NCI-H1417 treated with DMSO at 0.1 percent for 48 hours (cell line): Measurements from ENCODE around the gene TSEN2.
"Not testable (repeated sequence)": the region's sequence is repeated elsewhere in the genome, so short reads cannot be mapped to it uniquely, and the experiment has no call there.

ENCODE experiments used
- DNase-seq: peaks from one replicate; lab custom pipeline; 2025; lab: John Stamatoyannopoulos, UW

The TSEN2 gene

DNA sequence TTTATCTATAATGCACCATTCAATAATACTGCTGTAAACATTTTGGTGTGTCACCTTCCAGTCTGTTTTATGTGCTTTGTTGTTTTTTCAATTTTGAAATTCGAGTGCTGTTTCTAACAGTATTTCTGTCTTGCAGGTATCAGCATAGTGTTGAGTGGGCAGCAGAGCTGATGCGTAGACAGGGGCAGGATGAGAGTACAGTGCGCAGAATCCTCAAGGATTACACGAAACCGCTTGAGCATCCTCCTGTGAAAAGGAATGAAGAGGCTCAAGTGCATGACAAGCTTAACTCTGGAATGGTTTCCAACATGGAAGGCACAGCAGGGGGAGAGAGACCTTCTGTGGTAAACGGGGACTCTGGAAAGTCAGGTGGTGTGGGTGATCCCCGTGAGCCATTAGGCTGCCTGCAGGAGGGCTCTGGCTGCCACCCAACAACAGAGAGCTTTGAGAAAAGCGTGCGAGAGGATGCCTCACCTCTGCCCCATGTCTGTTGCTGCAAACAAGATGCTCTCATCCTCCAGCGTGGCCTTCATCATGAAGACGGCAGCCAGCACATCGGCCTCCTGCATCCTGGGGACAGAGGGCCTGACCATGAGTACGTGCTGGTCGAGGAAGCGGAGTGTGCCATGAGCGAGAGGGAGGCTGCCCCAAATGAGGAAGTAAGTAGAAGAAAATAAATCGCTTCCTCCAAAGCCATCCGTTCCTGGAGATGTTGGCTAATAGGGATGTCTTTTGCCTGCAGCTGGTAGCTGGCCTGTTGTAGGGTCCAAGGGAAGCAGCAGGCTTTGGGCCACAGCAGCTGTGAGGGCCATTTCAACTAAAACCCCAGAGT lies 19.1 kb downstream of the TSEN2 start:
- no peak for DNase-seq

DNA sequence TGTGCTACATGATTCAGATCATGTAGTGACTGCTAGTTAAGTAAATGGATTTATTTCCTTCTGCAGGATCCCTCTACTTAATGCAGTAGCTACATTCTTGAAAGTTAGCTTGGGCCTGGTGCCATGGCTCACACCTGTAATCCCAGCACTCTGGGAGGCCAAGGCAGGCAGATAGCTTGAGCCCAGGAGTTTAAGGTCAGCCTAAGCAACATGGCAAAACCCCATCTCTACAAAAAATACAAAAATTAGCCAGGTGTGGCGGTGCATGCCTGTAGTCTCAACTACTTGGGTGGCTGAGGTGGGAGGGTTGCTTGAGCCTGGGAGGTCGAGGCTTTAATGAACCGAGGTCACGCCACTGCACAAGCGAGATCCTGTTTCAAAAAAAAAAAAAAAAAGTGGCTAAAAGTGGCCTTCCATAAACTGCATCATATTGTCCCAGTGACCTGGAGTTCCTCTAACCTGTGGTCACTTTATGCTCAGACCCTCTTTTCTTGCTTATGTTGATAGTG lies 22.0 kb downstream of the TSEN2 start:
- DNase-seq, result no peak

DNA sequence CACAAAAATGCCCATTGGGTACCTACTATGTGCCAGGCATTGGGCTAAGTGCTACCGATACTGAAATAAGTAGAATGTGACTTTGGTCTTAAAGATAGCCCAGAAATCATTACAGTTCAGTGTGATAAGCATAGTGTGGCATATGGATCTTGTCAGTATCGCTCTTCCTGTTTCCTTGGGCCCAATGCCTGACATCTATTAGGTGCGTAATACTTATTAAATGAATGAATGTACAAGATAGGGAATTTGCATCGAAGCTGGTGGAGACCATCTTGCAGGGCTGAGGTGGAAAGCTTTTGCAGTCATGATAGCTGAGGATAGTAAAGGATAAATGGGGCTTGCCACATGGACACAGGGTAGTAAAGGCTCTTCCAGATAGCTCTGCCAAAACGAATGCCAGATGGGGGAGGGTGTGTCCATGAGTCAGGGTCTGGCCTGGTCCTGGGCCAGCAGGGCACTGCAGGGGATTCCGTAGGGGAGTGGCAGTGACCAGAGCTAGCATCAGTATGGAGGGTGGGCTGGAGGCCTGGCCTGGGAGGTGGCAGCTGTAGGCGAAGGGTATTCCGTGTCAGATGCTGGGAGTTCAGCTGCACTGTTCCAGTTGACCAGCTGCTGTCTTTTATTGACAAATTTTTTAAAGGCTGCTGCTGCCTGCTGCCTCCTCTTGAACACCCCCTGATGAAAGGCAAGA lies 23.5 kb downstream of the TSEN2 start:
- no peak for DNase-seq

DNA sequence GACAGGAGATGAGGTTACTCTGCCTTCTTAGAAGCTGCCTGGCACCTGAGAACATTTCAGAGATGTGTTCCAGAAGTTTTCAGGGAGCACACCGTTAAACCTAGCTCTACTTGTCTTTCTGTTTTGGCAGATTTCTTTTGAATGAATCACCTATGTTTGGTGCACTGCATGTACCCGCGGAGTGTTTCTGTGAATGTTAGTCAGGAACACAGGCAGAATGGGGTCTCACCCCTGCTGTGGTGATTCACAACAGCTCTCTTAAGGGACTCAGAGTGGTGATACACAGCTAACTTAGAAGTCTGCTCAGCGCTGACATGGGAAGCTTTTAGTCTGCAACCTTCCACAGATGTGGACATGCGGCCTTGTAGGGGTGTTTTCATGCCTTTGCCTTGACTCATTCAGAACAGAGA lies 24.0 kb downstream of the TSEN2 start:
- DNase-seq, result no peak

DNA sequence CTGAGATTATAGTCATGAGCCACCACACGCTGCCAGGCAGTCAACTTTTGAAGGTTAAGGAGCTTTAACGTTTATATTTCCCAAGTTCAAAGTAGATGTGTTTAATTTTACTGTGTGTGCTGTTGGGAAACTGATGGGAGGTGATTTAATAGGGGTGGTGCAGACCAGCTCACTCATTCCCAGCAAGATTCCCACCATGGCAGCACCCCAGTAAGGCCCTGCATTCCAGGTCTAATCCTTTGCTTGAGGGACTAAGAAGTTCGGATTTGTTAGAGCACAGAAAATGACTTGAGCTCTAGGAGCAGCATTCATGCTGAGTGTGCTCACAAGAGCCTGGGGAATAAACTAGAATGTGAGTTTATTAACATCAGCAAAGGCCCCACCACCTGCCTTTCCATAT lies 25.2 kb downstream of the TSEN2 start:
- DNase-seq, result no peak

DNA sequence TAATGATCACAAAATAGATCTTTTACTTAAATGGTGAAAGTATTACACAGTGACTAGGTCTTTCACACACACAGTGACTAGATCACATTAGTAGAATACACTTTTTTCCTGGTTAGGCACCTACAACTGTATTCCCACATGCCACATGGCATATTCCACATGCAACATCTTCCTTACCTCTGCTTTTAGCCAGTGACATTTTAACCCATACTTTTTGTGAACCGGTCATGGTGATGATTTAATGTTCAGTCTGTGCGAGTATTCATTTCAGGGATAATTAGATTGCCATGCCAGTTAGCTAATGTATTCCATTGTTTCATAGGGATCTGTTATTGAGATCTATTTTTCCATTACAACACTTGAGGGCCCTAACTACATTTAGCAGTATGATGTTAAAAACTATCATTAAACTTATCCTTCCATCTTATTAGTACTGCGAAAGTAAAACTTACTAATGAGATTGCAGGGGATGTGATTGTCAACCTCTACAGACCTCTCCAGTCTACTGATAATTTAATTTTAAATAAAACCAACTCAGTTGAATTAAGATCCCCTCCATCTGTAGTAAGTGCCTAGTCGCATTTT lies 28.3 kb downstream of the TSEN2 start:
- DNase-seq, result no peak

DNA sequence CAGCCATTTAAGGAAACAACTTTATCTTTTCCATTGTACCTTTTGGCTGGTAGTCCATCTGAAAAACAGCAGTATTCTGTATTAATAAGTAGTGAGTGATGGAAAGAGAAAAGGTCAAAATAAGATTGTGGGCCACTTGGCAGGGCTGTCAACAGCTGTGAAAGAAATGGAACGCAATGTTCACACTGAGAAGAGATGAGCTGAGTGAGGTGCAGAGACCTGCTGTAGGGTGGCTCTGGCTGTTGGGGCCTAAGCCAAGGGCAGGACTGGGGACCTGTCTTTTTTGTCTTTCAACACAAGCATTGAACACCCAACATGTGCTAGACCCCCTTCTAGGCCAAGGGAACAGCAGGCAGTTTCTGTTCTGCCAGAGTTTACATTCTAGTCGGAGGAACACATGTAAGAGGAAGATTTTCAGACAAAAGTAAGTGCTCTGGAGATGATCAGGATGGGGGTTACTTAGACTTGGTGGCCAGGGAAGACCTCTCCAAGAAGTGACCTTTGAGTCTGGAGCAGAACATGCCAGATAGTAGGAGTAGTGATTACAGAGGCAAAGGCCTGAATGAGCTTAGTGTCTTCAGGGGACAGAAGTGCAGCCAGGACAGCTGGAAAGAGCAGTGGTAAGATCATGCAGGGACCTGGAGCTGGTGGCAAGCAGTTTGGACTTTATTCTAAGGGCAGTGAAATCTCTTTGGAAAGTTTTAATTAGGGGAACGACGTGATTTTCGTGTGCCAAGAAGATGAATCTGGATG lies 29.6 kb downstream of the TSEN2 start:
- DNase-seq, result no peak

DNA sequence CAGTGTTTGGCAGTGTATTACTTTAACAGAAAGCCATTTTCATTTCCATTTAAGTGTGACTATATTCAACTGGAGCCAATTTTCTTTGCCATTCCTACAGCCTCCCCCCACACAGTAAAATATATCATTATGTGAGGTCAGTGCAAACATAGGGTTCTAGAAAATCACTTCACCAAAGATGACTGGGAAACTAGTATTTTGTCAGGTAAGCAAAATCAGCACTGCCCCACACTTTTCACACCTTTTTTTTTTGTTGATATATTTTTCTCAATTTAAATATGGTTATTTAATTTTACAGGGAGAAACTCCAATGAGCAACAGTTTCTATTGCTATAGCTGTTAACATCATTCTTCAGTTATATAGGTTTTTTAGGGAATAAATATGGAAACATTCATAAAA lies 31.4 kb downstream of the TSEN2 start:
- no peak for DNase-seq

DNA sequence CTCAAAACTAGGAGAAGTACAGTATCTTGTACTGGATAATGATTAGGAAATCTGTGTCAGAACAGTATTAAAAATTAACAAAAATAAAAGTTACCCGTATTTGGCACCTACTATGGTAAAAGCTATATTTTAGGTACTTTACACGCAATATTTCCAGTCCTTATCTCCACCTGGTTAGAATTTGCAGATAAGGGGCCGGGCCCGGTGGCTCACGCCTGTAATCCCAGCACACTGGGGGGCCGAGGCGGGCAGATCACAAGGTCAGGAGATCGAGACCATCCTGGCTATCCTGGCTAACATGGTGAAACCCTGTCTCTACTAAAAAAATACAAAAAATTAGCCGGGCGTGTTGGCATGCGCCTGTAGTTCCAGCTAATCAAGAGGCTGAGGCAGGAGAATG lies 32.6 kb downstream of the TSEN2 start:
- DNase-seq, result no peak

DNA sequence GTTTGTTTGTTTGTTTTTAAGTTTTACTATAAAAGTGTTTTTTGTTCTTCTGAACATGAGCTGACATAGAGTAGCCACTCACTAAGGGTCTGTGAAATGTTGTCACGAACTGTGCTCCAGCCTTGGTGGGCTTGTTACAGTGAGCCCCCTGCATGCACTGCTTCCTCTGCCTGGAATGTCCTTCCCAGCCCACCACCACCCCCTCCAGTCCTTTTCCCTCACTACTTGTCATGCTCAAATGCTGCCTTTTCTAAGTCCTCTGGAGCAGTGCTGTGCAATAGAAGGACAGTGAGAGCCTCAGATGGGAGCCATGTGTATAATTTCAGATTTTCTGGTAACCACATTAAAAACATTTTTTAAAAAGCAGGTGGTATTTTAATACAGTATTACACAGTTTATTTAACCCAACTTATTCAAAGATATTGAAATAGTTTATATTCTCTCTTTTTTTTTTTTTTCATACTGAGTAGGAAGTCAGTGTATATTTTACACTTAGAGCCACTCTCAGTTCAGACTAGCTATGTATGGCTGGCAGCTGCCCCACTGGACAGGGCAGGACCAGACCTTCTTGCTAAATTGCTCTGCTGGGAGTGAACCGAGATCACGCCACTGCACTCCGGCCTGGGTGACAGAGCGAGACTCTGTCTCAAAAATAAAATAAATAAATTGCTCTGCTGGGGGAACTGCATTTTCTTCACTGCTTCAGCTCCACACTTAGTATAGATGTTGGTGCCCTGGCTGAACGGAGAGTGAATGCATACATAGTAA lies 34.2 kb downstream of the TSEN2 start:
- no peak for DNase-seq

DNA sequence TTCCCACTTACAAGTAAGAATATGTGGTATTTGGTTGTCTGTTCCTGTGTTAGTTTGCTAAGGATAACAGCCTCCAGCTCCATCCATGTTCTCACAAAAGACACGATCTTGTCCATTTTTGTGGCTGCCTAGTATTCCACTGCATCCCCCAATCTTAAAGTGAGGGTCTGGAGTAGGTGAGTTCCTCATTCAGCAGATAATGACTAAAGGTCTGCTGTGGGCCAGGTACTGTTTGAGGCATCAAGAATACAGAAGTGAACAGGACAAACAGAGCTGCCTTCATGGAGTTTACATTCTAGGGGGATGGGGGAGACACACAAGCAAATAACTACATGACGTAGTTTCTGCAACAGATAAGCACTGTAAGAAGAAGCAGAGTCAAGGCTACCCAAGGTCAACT lies 36.7 kb downstream of the TSEN2 start:
- DNase-seq, result no peak

DNA sequence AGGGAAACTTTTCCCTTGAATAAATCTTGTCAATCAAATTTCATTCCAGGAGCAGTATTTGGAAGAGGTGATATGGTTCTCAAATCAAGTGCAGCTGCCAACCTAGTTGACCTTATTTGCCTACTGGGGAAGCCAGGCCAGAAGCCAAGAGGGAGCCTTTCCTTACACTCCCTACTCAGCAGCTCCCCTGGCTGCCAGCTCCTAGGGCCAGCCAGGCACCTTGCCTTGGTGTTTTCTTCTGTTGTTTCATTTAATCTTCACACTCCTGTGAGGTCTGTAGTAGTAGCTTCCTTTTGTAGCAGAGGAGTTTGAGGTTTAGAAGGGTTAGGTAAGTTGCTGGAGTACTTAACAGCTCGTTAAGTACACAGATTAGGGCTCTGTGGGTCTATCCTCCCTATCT lies 38.4 kb downstream of the TSEN2 start:
- no peak for DNase-seq

DNA sequence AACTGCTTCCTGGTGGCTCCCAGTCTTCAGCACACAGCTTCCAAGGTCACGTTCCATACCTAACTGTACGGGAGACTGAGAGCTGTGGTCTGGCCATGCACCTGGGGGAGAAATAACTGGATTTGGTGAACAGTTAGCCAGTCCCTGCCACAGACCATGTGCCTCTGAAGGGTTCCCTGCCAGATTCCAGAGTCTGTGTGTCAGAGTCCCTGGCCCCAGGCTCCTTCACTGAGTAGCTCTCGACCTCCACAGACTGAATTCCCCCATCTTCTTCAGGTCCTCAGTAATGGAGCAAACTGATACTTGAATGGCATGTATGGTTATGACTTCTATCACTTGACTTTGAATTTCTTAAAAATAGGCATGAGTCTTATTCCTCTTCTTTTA lies 43.5 kb downstream of the TSEN2 start:
- DNase-seq, result no peak

DNA sequence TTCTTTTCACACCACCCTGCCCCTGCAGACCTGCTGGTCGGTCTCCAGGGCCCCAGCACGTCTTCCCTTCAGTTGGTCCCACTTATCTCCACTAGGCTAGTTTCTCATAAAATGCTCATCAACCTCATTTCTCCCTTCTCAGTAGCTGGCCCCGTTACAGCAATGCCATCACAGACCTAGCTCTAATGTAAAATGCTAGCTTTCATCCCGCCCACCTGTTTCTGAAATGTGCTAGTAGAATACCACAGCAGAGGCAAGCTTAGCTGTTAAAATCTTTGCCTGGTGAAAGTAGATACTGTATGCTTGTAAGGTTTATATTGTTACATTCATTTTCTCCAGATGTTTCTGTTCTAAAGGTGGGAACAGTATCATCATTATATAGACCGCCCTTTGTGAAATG lies 47.9 kb downstream of the TSEN2 start:
- DNase-seq, result no peak

DNA sequence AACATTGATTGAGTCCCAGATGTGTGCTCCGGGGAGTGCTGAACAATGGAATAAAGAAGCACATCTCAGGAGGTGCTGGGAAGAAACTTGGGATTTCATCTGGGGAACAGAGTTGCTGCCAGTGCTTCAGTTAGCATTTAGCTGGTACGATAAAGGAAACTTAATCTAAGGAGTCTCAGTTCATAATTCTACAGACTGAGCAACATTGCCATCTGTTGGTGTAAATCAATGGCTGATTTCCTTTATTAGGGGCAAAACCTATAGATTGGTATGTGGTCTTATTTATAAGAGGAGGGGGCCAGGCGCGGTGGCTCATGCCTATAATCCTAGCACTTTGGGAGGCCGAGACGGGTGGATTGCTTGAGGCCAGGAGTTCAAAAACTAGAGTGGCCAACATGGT lies 52.1 kb downstream of the TSEN2 start:
- no peak for DNase-seq

DNA sequence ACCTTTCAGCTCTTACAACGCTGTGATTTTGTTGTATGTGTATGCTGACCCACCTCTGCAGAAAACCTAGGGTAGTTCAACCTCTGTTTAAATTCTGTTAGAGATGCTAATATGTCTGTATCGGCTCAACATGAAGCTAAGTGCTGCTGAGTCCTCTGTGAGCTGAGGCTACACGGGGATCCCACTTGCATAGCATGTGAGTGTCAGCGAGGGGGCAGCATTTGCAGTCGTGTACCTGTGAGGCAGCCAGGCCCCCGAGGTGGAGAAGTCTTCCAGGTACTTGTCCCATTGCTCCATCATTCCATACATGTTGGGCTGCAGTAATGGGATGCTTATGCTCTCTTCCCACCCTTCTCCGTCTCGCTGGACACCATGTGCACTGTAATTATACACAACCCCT lies 57.3 kb downstream of the TSEN2 start:
- DNase-seq, result no peak

DNA sequence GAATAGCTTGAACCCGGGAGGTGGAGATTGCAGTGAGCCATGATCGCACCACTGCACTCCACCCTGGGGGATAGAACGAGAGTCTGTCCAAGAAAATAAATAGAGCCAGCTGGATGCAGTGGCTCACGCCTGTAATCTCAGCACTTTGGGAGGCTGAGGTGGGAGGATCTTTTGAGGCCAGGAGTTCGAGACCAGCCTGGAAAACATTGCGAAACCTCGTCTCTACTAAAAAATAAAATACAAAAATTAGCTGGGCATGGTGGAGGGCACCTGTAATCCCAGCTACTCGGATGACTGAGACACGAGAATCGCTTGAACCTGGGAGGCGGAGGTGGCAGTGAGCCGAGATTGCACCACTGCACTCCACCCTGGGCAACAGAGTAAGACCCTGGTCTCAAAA lies 59.2 kb downstream of the TSEN2 start:
- DNase-seq, result not testable (repeated sequence)

DNA sequence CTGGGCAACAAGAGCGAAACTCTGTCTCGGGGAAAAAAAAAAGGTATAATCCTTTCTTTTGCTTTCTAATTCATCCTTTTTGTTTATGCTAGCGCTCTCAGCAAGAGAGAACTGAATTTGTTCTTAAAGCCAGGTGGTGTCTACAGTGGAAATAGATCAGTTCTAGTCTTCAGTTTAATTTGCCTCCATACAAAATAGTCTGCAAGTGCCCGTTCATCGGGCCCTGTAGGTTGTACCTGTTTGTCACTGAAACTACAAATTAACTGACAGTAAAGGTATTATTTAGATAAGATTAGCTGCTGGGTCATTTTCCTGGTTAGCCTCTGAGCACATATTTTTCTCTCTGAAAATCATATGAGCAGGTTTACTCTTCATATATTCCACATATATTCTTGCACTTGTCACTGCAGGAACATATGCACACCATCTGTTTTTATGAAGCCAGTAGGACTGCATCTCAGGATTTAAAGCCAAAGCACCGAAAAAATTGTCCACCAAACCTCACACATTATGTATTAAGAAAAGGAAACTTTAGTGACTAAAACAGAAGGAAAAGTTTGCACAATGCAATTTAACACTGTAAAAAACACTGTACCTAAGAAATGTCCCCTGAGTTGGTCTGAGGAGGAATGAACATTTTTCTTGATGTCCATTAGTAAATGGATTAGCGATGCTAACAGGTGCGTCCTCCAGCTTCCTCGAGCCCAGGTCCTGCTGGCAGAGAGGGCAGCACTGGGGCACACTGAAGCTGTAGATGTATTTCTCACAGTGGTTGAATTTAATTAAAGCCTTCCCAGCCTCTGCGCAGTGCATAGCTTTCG lies 60.6 kb downstream of the TSEN2 start:
- no peak for DNase-seq

DNA sequence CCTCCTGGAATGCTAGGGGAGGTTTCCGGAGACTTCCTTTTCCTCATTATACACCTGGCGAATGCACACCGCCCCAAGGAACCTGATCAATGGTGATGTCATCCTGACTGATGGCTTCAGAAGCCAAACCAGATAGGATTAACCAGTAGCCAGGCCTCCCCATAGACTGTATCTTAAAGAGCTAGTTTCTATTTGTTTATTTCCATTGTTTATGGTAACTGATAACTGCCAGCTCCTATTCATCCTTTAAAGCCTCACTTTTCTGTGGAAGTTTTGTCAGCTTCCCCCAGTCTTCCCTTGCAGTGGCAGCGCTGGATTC lies 61.2 kb downstream of the TSEN2 start, which contains the start of gene MKRN2OS:
TSS of gene MKRN2OS (minus strand) at position 27 of the 319 bp plus-strand sequence. CDS start 35 bp downstream, outside the sequence.
- no peak for DNase-seq

DNA sequence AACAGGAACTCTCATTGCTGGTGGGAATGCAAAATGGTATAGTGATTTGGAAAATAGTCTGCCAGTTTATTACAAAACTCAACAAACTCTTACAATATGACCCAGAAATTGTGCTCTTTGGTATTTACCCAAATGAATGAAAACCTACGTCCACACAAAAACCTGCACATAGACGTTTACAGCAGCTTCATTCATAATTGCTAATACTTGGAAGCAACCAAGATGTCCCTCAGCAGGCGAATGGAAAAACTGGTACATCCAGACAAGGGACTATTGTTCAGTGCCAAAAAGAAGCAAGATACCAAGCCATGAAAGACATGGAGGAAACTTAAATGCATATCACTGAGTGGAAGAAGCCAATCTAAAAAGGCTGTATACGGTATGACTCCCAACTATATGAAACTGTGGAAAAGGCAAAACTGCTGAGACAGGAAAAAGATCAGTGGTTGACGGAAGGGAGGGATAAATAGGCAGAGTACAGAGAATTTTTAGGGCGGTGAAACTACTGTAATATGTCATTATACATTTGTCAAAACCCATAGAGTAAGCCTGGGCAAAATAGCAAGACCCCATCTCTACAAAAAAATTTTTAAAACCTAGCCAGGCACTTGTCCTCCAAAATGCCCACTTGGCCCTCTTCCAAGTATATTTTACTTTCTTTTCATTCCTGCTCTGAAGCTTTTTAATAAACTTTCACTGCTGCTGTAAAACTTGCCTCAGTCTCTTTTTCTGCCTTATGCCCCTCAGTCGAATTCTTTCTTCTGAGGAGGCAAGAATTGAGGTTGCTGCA lies 65.9 kb downstream of the TSEN2 start:
- DNase-seq, result no peak
